HFF-Myc (cell line): ENCODE measurements around the gene KIFBP.
"Not testable (repeated sequence)": the region's sequence is repeated elsewhere in the genome, so short reads cannot be mapped to it uniquely, and the experiment has no call there.

Experiments used
- DNase-seq: peaks from one replicate; pipeline ENCODE4 v3.0.0-alpha.2; 2011; ENCODE audit warnings: low read depth; ENCODE audit errors: extremely low read depth
- H3K4me3 ChIP-seq: replicated peaks from 2 replicates; pipeline ENCODE4 v1.5.1; 2011; ENCODE audit warnings: low read depth, mild to moderate bottlenecking, control low read depth, low read length
- CTCF ChIP-seq: IDR thresholded peaks from 2 replicates; pipeline ENCODE4 v1.5.1; 2012; ENCODE audit warnings: mild to moderate bottlenecking, low read depth, low read length, control low read depth; ENCODE audit errors: missing control alignments

Gene KIFBP

GRCh38 chr10:69018613-69019012 lies 30.0 kb downstream of the KIFBP start:
- TF ChIP-seq CTCF = no peak
- DNase-seq = no peak
- H3K4me3 ChIP-seq = no peak overlapping the region

GRCh38 chr10:69022611-69023010 lies 34.0 kb downstream of the KIFBP start:
- DNase-seq = no peak
- H3K4me3 ChIP-seq = no peak overlapping the region
- TF ChIP-seq CTCF = no peak

GRCh38 chr10:69025370-69025896 lies 36.8 kb downstream of the KIFBP start:
- no peak overlapping the region for H3K4me3 ChIP-seq
- no peak for TF ChIP-seq CTCF
- DNase-seq = no peak

- DNase-seq = no peak
- no peak overlapping the region for H3K4me3 ChIP-seq
- TF ChIP-seq CTCF = no peak
These were observed 44.7 kb downstream of the KIFBP start for GRCh38 chr10:69033256-69033655.

- TF ChIP-seq CTCF = no peak
- no peak for DNase-seq
- no peak overlapping the region for H3K4me3 ChIP-seq
These were observed 48.9 kb downstream of the KIFBP start for GRCh38 chr10:69037489-69037888.

- DNase-seq, H3K4me3 ChIP-seq: not testable (repeated sequence)
These were observed 52.3 kb downstream of the KIFBP start for GRCh38 chr10:69040904-69041303.

GRCh38 chr10:69042417-69042816 lies 53.8 kb downstream of the KIFBP start:
- no peak for DNase-seq
- TF ChIP-seq CTCF = no peak
- H3K4me3 ChIP-seq = no peak overlapping the region
